OCI-LY7 (cell line): Measurements from ENCODE around the gene CUX1. TPM values are rescaled to one million over a fixed set of nuclear protein-coding genes. Genes with fewer than 3 reads are reported as not detected.

Source experiments
- BruUV-seq: library from RNA; stranded (reverse); fragments of 400-500 nt; replicated peaks from 2 replicates; lab custom pipeline; 2021; lab: Mats Ljungman, UMichigan
- CTCF ChIA-PET: fragments of 300-600 bp; sonication (Branson Sonifier 250); formaldehyde crosslinking; loops from one replicate; lab custom pipeline; 2022; ENCODE audit warnings: antibody characterized with exemption; ENCODE audit not compliant: unreplicated experiment; lab: Charles Lee
- POLR2A ChIA-PET: fragments of 300-600 bp; sonication (Branson Sonifier 250); formaldehyde crosslinking; loops from one replicate; lab custom pipeline; 2022; ENCODE audit warnings: antibody characterized with exemption; lab: Charles Lee
- DNase-seq: peaks from one replicate; pipeline ENCODE4 v3.0.0-alpha.2; 2015; ENCODE audit warnings: low spot score
- H2AFZ ChIP-seq: fragments of 200-600 bp; sonication (generic), shearing (Covaris generic); 2 replicates; pipeline ENCODE4 v1.6.1; 2014; ENCODE audit warnings: mild to moderate bottlenecking, antibody characterized with exemption, low read length, moderate library complexity
- H3K27ac ChIP-seq: fragments of 200-600 bp; sonication (generic); 2 replicates; pipeline ENCODE4 v1.5.1; 2014; ENCODE audit warnings: mixed run types, low read depth, mild to moderate bottlenecking, moderate library complexity, low read length, inconsistent platforms; ENCODE audit not compliant: poor library complexity, severe bottlenecking
- H3K36me3 ChIP-seq: fragments of 200-600 bp; sonication (generic); 2 replicates; pipeline ENCODE4 v1.6.1; 2014; ENCODE audit warnings: mild to moderate bottlenecking, antibody characterized with exemption, low read length, moderate library complexity, mixed read lengths; ENCODE audit not compliant: insufficient read depth
- H3K4me1 ChIP-seq: fragments of 200-600 bp; sonication (generic); 2 replicates; pipeline ENCODE4 v1.5.1; 2014; ENCODE audit warnings: mild to moderate bottlenecking, low read length; ENCODE audit not compliant: insufficient read depth, poor library complexity, severe bottlenecking
- H3K4me2 ChIP-seq: fragments of 200-600 bp; sonication (generic); 2 replicates; pipeline ENCODE4 v1.6.1; 2014; ENCODE audit warnings: mild to moderate bottlenecking, low read length
- H3K4me3 ChIP-seq: fragments of 200-600 bp; sonication (generic); 2 replicates; pipeline ENCODE4 v1.5.1; 2014; ENCODE audit warnings: mild to moderate bottlenecking, low read depth, low read length; ENCODE audit not compliant: poor library complexity, severe bottlenecking
- H3K79me2 ChIP-seq: fragments of 200-600 bp; sonication (generic); 2 replicates; pipeline ENCODE4 v1.6.1; 2016; ENCODE audit warnings: low read depth, mild to moderate bottlenecking, low read length, moderate library complexity, mixed read lengths; ENCODE audit not compliant: insufficient read depth
- H3K9me2 ChIP-seq: fragments of 200-600 bp; sonication (generic); 2 replicates; pipeline ENCODE4 v1.6.1; 2016; ENCODE audit warnings: mild to moderate bottlenecking, low read length, mixed read lengths; ENCODE audit not compliant: insufficient read depth
- H3K9me3 ChIP-seq: fragments of 200-600 bp; sonication (generic); 2 replicates; pipeline ENCODE4 v1.6.1; 2014; ENCODE audit warnings: mild to moderate bottlenecking, mixed run types, low read length, mixed read lengths
- H4K20me1 ChIP-seq: fragments of 200-600 bp; sonication (generic); 2 replicates; pipeline ENCODE4 v1.6.1; 2014; ENCODE audit warnings: mild to moderate bottlenecking, antibody characterized with exemption, low read length, moderate library complexity, mixed read lengths; ENCODE audit not compliant: insufficient read depth
- CTCF ChIP-seq: fragments of 200-600 bp; sonication (generic); conservative IDR thresholded peaks from 2 replicates; pipeline ENCODE4 v1.5.1; 2014; ENCODE audit warnings: mild to moderate bottlenecking, antibody characterized with exemption, low read length, moderate library complexity, mixed read lengths
- EZH2phosphoT487 ChIP-seq: fragments of 200-600 bp; sonication (generic); IDR thresholded peaks from 2 replicates; pipeline ENCODE4 v1.6.1; 2018; ENCODE audit warnings: low read depth, borderline replicate concordance, mild to moderate bottlenecking, mixed run types, antibody characterized with exemption, low read length, moderate library complexity, mixed read lengths
- intact Hi-C: fragments of 100-400 bp; cut with micrococcal nuclease; formaldehyde crosslinking; loops from one replicate; pipeline ENCODE4 v1.10.0; 2022; ENCODE audit not compliant: unreplicated experiment
- total RNA-seq, 2 experiments: library from RNA; depleted of rRNA in 1 of 2; stranded (reverse); fragments of >200 nt in 1 of 2; shearing (Covaris generic) in 1 of 2; gene quantifications; 2 replicates each; pipeline ENCODE4 v1.2.3, GENCODE V29; 2014 to 2022

CUX1 gene
- total RNA-seq, 2 experiments from 2014 or later, result 143 to 199 TPM

- no TSS peak for BruUV-seq
- ChIA-PET CTCF (interaction anchor here (0.6 kb wide), 1 partner anchor 10 kb away, joined by 3 read pairs; no protein-coding TSS in a partner anchor), POLR2A (interaction anchor here (0.6 kb wide), 1 partner anchor 33 kb away, joined by 5 read pairs; no protein-coding TSS in a partner anchor)
- Histone ChIP-seq H3K27ac (no peak overlapping the region), H3K4me2 (no peak overlapping the region), H3K36me3 (peaks cover 98% of the 10 kb centered on the region), H3K9me3 (no peaks in the 10 kb centered on the region), H2AFZ (no peak overlapping the region), H4K20me1 (no peaks in the 10 kb centered on the region), H3K79me2 (no peaks in the 10 kb centered on the region; the same call in 1 of the 2 replicates), H3K4me1 (peaks cover 9% of the 10 kb centered on the region), H3K9me2 (no peaks in the 10 kb centered on the region), H3K4me3 (no peak overlapping the region)
- DNase-seq, result no peak
- intact Hi-C loops, result no loop called here
- TF ChIP-seq EZH2phosphoT487 (no peak), CTCF (no peak)
These were observed 256.8 kb downstream of the CUX1 start for GRCh38 chr7:102073931-102074880.

GRCh38 chr7:102075126-102075525 lies 257.7 kb downstream of the CUX1 start:
- no peaks in the 10 kb centered on the region for H4K20me1 ChIP-seq
- no peaks in the 10 kb centered on the region for H3K9me3 ChIP-seq
- POLR2A ChIA-PET, result no interaction called here
- CTCF ChIA-PET, result interaction anchor here (0.6 kb wide), 1 partner anchor 11 kb away, joined by 3 read pairs; no protein-coding TSS in a partner anchor
- H3K4me1 ChIP-seq, result peaks cover 8% of the 10 kb centered on the region
- no peak overlapping the region for H2AFZ ChIP-seq
- TF ChIP-seq CTCF (no peak), EZH2phosphoT487 (no peak)
- H3K4me3 ChIP-seq, result no peak overlapping the region
- H3K9me2 ChIP-seq, result no peaks in the 10 kb centered on the region
- no peak overlapping the region for H3K27ac ChIP-seq
- intact Hi-C loops, result no loop called here
- no TSS peak for BruUV-seq
- H3K36me3 ChIP-seq, result peaks cover 98% of the 10 kb centered on the region
- DNase-seq, result no peak
- no peaks in the 10 kb centered on the region; the same call in 1 of the 2 replicates for H3K79me2 ChIP-seq
- H3K4me2 ChIP-seq, result no peak overlapping the region
